Left colon (tissue), 2 donors: ENCODE measurements around the gene PIEZO2. TPM values are rescaled to one million over a fixed set of nuclear protein-coding genes. Genes with fewer than 3 reads are reported as not detected.
"Not testable (repeated sequence)": the region's sequence is repeated elsewhere in the genome, so short reads cannot be mapped to it uniquely, and the experiment has no call there.

Source experiments
- ATAC-seq: fragments of 200-7000 bp; cut with Tn5 transposase; one replicate; pipeline ENCODE4 v1.9.1; 2020; ENCODE audit warnings: mild to moderate bottlenecking, moderate library complexity
- DNase-seq, 2 donors: peaks; one replicate each; pipeline ENCODE4 v3.0.0-alpha.2; 2020
- intact Hi-C, 2 donors: fragments of 100-400 bp; cut with DNase I in 1 of 2; cut with micrococcal nuclease in 1 of 2; formaldehyde crosslinking; loops; one replicate each; pipeline versions ENCODE4 v1.11.2 to v1.14.0; 2022; cut with DNase I, micrococcal nuclease
- microRNA-seq, 2 donors: library from miRNA; unstranded; fragments of <30 nt; microRNA quantifications; one replicate each; pipeline versions ENCODE4 v1.1.0 to v1.2.0, GENCODE V29; 2020
- total RNA-seq, 2 donors: library from RNA; stranded (reverse); fragmentation: NEBNext Ultra II Directional; extraction: Animal tissue kit (Norgen Biotek cat#: 25700); gene quantifications; one replicate each; pipeline ENCODE4 v1.2.1, GENCODE V29; 2021
- donor health status: DM: no; HTN: no; CAD: no.
- donor health status: DM: yes; HTN: yes; CAD: no.

PIEZO2 gene
- total RNA-seq, 2 donors from 2014 or later: 1.3 to 1.4 TPM

- DNase-seq (no peak), ATAC-seq (no peak)
- intact Hi-C loops: no loop called here
Observed at GRCh38 chr18:10663750-10664149, 485.6 kb downstream of the PIEZO2 start.

DNA sequence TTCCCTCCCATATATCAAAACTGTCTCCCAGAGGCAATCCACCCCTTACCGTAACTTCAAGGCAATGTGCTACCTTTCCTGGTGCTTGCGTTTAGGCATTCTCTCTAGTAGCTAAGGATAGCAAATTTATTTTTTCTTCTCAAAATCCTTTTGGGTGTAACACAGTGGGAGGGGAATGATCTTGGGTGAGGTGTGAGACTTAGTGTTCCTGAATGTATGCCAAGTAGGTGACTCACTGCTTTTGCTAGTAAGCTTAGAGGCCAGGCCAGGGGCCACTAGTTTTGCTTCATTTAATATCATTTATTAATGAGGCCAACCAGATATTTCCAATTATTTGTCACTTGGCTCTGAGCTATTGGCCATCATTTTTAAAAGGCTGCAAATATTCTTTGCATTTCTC lies 488.1 kb downstream of the PIEZO2 start:
- intact Hi-C loops: no loop called here
- no peak for DNase-seq
- ATAC-seq: no peak

DNA sequence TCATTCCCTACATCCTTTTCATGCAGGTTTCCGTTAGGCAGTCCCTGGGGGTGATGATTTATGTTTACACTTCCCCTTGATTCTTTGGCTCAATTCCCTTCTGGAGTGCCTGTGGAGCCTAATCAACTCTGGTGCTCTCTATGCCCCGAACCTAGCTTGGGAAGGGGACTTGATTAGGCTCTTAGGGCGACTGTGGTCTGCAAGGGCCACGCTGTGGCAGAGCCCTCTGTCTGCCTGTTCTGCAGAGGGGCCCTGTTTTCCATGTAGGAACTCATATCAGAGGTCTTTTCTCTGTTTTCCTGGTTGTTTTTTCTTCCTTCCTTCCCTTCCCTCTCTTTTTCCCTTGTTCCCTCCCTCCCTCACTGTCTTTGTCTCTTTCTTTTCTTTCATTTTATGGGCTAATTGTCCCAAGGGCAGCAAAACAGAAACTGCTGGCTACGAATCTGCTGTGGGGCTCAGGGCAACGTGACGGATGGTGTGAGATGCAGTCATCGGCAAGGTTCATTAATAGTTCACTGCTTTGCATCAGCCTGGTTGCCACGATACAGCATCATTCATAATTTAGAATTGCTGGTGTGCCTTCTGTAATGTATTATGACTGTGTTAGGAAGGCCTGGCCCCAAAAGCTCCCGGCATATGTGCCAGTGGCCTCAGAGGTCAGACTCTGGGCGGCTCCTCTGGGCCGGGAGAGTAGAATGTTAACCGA lies 489.0 kb downstream of the PIEZO2 start:
- intact Hi-C loops: no loop called here
- ATAC-seq (no peak), DNase-seq (no peak)

DNA sequence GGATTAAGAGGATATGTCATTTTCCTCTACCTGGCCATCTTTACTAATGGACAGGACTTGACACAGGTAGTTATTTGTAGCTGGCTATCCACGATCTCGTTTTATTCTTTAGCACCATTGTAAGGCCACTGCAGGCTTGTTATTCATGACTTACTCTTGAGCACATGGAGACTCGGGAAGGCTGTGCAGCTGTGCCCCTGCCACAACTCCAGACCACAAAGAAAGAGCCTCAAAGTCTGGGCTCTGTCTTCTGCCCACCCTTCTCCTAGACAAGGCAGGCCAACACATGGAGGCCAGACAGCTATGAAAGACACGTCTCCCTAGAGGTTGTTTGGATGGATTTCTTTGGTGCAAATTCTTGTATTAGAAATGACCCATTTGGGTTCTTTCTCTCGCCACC lies 489.8 kb downstream of the PIEZO2 start:
- ATAC-seq: no peak
- no peak for DNase-seq
- intact Hi-C loops: no loop called here

DNA sequence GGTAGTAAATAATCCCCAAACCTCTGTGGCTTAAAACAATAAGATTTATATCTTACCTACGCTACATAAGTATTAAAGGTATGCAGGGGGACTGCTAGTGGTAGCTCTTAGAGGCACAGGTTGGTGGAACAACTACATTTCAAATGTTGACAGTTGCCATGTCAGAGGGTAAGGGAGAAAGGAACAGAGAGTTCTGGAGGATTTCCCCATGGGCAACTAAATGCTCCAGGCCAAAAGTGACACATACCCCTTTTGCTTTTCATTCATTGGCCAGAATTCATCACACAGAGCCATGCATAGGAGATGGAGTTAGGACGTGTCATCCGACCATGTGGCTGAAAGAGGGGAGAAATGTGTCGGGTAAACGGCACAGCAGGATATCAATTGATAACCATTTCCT lies 490.4 kb downstream of the PIEZO2 start:
- DNase-seq (no peak), ATAC-seq (no peak)
- intact Hi-C loops: no loop called here

DNA sequence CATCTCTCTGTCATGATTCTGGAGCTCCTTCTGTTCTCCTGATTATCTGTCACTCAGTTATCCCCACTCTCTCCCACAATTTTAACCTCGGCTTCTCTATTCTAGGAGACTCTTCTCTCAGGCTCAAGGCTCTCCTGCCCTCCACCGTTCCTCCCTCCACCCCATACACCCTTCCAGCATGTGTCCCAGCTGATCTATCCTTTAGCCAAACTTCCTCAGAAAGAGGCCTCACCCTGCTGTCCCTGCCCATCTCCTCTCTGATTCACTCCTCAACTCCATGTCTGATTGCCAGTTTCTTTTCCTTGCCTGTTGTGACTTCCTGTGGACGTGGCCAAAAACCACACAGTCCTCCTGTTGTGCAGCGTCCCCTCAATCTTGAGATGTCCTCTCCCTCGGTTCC lies 505.4 kb downstream of the PIEZO2 start:
- intact Hi-C loops, ATAC-seq, DNase-seq: not testable (repeated sequence)

GRCh38 chr18:10642915-10643524 lies 506.3 kb downstream of the PIEZO2 start:
- ATAC-seq, DNase-seq, intact Hi-C loops: not testable (repeated sequence)

DNA sequence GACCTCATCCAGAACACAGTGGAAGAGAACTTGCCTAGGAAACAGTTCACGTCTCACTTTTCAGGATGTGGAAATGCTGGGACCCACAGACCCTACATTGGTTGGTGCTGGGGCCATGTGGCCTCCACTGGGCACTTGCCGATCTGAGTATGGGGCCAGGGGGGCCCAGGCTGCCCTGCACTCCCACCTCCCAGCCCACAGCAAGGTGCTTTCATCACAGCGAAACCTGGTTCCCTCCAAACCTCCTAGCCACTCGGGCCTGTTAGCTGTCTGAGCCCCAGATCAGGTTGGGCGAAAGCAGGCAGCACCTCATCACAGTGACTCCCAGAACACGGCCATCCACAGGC lies 510.9 kb downstream of the PIEZO2 start:
- ATAC-seq, intact Hi-C loops, DNase-seq: not testable (repeated sequence)

GRCh38 chr18:10637858-10638538 lies 511.4 kb downstream of the PIEZO2 start:
- ATAC-seq, intact Hi-C loops, DNase-seq: not testable (repeated sequence)

DNA sequence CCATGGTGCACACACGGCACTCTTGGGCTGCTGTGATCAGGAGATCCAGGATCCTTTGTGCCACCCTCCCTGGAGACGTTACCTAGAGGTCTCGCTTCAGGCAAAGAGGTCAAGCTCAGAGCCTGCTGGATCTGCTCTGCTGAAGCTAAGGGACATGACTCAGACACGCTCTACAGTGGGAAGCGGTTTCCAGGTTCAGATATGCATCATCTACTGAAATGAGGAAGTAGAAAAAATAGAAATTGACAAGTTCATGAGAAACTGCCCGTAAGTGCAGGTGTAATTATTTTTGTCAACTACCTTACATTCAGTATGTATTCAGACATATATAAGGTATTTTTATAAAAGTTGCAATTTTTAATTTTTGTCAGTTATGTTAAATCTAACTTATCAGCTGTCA lies 520.3 kb downstream of the PIEZO2 start:
- DNase-seq, ATAC-seq, intact Hi-C loops: not testable (repeated sequence)

- DNase-seq, ATAC-seq: not testable (repeated sequence)
Observed at GRCh38 chr18:10626606-10627213, 522.7 kb downstream of the PIEZO2 start.

GRCh38 chr18:10623606-10624005 lies 525.8 kb downstream of the PIEZO2 start:
- intact Hi-C loops, ATAC-seq, DNase-seq: not testable (repeated sequence)

More at GRCh38 chr18:10626606-10627213, 522.7 kb downstream of the PIEZO2 start:
- intact Hi-C loops: not testable (repeated sequence)

DNA sequence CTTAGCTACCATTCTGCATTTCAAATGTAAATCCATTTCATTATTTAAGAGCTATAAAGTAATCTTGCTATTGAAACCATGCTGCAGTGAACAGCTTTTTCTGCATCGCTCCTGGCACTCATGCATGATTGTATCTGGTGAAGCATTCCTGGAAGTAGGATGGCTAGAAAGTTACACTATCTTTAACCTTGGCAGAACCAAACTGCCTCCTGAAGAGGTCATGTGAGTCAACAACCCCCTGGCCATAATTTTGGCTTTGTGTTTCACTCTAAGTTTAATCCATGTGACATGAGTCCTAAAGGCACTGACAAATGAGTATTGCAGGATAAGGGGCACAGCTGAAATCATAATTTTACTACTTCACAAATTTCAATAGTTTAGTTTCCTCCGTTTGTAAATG lies 526.4 kb downstream of the PIEZO2 start:
- intact Hi-C loops, ATAC-seq, DNase-seq: not testable (repeated sequence)

GRCh38 chr18:10620670-10621329 lies 528.6 kb downstream of the PIEZO2 start:
- intact Hi-C loops, ATAC-seq, DNase-seq: not testable (repeated sequence)

Small RNA genes lying within 50 kb of the gene (microRNA-seq; reads per million reads assigned to microRNA genes)
- gene MIR6788: 0 to 1.1 reads per million in 2 donors
